ENCODE measurements around the gene RNU5B-1.

RNU5B-1 gene

DNA sequence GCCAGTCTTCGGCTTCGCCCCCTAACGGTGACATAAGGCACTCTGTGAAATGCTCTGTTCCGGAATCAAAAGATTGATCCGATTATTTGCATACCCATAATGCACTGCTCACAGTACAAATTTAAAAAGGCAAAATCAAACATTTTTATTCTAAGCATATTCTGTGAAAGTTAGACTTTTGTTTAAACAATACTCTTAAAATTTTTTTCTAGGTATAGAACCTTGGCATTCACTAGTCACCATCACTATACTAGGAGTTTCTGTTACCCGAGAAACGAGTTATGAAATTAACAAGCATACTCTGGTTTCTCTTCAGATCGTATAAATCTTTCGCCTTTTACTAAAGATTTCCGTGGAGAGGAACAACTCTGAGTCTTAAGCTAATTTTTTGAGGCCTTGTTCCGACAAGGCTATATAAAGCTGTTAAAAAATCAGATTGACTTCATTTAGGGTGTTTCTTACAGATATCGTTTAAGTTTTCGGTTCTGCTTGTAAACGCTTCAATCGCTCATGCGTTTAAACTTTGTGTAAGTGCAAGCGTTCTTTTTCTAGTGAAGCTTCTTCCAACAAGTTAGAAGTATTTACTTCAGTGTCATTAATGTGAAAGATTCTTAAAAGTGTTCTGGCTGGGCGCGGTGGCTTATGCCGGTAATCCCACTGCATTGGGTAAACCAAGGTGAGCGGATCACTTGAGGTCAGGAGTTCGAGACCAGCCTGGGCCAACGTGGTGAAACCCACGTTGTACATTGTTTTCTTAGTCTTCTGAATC, at the start of gene RNU5B-1:
TSS of gene RNU5B-1 (plus strand) at position 297 of the 769 bp plus-strand sequence.
- DNase-seq: peak; percentile 90

DNA sequence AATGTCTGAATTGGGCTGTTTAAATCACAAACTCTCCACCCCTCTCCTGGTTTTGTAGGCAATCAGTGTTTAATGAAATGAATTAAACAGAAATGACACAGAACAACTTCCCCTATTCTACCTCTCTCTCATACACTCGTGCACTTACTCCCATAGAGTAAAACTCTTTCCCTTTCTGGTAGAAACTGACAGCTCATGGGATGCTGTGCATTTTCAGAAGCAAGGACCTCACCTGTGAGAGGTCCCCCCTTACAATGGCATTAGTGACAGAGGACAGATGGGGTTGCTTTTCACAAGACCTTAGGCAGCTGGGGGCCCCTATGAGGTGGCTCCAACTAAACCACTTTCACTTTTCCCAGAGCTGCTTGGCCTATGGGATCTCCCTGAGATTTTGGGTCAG, 49.7 kb upstream of the RNU5B-1 start:
- DNase-seq: no peak

GRCh38 chr15:65255486-65256140, 48.9 kb upstream of the RNU5B-1 start:
- DNase-seq: no peak

DNA sequence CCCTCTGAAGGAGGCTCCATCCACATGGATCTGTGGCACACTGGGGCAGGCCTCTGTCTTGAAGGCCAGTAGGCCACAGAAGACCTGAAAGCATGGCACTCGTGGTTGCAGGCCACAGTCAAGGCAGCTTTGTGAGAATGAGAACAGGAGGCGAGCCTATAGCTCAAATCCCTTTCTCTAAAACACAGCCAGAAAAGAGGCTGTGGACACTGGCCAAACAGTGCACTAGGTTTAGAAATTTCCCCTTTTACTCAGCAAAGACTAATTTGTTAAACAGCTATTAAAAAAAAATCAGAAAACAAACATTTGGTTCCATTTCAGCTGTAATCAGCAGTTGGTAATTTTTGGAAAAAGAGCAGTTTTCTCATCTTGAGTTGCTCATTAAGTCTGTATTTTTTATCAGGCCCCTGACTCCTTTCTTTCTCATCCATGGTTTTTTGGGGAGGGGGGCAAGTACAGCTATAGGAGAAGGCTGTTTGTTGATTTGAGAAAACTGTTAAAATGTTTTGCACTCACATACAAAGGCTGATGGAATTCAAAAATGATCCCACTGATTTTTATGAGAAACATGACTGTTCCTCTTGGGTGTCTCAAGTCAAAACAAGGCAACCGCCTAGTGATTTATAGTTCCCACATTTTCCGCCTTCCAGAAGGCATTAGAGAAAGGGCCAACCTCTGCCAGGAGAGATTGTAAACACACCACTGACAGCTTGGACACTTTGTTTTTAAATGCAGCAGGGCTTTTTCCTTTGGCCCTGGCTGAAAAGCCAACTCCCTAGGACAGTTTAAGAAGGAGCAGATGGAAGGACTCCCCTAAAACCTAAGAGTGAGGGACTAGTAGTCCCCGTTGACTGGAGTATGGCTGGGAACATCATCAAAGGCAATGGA, 45.9 kb upstream of the RNU5B-1 start:
- no peak for DNase-seq

- DNase-seq: no peak
These were observed 45.1 kb upstream of the RNU5B-1 start for GRCh38 chr15:65259367-65259797.

DNA sequence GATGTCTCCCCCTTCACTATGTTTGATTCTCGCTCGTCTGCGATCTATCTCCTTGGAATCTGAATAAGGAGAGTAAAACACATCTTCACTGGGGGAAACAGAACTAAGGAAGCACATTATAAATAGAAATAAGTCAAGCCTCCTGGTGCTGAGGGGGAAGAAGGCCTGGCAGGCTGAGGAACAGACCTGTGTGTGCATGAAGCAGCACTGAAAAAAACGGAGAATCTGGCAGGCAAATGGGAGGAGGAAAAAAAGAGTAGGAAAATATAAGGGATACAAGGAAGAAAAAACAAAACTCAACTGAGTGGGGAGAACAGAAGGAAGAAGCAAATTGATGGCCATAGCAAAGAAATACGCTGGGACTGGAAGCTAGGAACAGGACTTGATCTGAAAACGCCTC, 43.5 kb upstream of the RNU5B-1 start:
- DNase-seq: no peak

GRCh38 chr15:65263313-65263712, 41.2 kb upstream of the RNU5B-1 start:
- no peak for DNase-seq

GRCh38 chr15:65264863-65265430, 39.5 kb upstream of the RNU5B-1 start:
- no peak for DNase-seq

GRCh38 chr15:65266469-65266868, 38.0 kb upstream of the RNU5B-1 start:
- no peak for DNase-seq

GRCh38 chr15:65268411-65268810, 36.1 kb upstream of the RNU5B-1 start:
- DNase-seq: no peak

GRCh38 chr15:65270811-65271545, 33.5 kb upstream of the RNU5B-1 start:
- DNase-seq: peak; percentile 40

DNA sequence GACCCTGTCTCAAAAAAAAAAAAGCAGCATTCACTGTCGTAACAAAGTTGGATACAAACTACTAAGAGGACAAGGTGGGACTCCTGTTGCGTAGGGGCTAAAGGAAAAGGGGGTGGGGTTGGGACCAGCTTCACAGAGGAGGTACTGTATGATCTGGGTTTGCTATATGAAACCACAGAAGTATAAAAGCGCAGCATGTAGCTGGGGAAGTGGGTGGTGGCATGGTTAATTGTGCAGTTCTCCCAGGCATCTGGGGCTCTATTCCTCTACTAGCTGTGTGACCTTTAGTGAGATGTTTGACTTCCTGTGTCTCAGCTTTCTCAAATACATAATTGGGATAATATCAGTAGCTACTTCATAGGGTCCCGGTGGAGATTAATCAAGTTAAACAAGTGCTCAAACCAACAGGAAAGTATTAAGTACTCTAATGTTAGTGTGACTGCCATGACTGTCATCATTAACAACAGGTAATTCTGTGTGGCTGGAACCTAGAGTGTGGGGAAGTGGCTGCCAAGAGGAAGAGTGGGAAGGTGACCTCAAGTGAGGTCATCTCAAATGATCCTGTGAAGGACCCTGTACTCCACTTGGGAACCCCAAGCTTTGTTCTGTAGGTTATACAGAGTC, 29.3 kb upstream of the RNU5B-1 start:
- no peak for DNase-seq

GRCh38 chr15:65275728-65276126, 28.8 kb upstream of the RNU5B-1 start:
- DNase-seq: no peak

DNA sequence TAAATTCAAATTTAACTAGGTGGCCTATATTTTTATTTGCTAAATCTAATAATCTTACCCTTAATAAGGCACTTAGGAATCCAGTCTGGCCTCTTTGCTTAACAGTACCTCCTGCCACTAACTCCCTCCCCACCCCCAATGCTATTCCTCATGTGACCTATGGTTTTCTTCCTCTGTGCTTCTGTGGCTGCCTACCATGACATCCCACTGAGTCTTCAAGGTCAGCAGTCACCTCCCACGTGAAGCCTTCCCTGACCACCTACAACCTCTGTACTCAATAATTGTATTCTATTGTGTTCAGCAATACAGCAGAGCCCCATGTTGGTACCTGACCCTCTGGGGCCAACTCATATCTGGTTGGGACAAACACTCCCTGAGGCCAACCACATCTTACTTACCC, 27.5 kb upstream of the RNU5B-1 start:
- no peak for DNase-seq

- DNase-seq: no peak
These were observed 26.0 kb upstream of the RNU5B-1 start for GRCh38 chr15:65278480-65278879.

DNA sequence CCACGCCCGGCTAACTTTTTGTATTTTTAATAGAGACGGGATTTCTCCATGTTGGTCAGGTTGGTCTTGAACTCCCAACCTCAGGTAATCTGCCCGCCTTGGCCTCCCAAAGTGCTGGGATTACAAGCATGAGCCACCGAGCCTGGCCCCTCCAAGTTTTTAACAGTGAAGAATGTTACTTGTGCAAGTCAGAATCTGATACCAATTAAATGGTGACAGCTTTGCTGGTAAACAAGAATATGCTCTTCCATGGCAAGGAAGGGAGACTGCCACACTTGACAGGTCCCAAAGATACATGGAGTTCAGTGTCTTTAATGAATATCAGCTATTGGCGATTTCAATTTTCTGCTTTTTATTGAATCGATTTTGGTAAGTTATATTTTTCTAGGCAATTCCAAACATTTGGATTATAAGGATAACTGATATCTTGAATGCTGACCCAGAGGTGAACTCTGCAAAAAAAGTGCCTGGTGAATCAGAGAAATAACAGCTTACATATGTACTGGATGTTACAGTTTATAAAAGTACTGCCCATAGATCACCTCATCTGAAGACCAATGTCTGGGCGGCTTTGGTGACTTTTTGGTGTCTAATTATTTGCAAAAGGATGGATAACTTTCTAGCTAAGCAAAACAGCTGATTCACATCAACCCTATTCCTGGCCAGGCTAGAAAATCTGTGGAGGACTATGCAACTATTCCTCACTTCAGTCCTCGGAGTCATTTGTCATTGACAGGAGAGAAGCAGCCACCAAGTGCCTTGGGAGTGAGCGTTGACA, 19.0 kb upstream of the RNU5B-1 start:
- no peak for DNase-seq

DNA sequence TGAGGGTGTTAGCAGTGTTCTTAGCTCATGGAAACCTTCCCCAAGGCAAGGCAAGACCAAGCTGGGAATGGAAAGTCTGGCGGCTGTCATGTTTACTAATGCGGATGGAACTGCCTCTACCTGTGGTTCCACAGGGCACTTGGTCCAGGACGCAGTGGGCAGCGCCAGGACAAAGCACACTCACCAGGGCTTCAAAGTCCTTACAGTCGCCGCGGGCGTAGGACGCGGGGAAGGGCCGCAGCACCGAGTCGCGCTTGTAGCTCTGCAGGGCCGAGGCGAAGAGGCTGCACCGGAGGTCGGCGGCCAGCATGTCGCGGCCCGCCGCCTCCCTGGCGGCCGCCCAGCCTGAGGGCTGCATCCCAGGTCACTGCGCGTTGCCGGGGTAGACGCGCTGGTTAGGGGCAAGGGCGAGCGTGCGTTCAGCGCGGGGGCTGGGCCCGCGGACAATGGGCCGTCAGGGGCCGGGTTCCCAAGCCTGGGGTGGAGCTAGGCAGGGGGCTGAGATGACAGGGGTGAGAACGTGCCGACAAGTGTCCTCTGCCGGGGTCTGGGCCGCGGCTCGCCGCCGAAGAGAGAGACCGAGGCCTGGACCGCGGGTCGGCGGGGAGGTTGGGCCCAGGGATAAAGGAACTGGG, 18.3 kb upstream of the RNU5B-1 start:
- no peak for DNase-seq

GRCh38 chr15:65286704-65287519, 17.6 kb upstream of the RNU5B-1 start, which contains the start of gene PARP16:
Gene PARP16 (minus strand): TSS chr15:65286883. CDS start chr15:65286426, 457 bp downstream.
- DNase-seq: peak; percentile 95

DNA sequence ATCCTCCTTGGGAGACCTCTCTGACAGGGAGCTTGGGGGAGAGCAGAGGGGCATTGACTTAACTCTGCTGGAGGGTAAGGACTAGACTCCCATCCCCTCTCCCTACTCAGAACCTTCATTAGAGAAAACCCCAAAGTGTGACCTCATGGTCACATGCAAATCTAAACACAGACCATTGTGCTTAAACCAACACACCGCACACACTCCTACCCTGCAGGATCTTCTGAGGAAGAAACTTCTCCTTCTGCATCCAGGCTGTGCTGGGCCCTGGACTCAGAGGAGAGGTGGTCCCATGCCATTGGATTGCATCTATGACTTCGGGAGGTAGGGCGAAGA, 17.0 kb upstream of the RNU5B-1 start:
- no peak for DNase-seq

All from stimulated activated CD4-positive, alpha-beta T cell treated with anti-CD3 and anti-CD28 coated beads, Interleukin-15, amount 100 ng/mL, for 24 hours (primary cell).